Endothelial cell of umbilical vein (primary cell): Measurements from ENCODE around the gene VDR. TPM values are rescaled to one million over a fixed set of nuclear protein-coding genes. Genes with fewer than 3 reads are reported as not detected.

ENCODE experiments used
- BruUV-seq: library from RNA; stranded (reverse); fragments of 400-500 nt; replicated peaks from 2 replicates; lab custom pipeline; 2021; lab: Mats Ljungman, UMichigan
- CTCF ChIA-PET: fragments of 300-600, 350-600 bp; sonication (Branson Sonifier 250); formaldehyde crosslinking; loops from one replicate; lab custom pipeline; 2021; ENCODE audit warnings: antibody characterized with exemption, inconsistent platforms; lab: Charles Lee
- POLR2A ChIA-PET: fragments of 300-600, 350-600 bp; sonication (Branson Sonifier 250); formaldehyde crosslinking; loops from one replicate; lab custom pipeline; 2021; ENCODE audit warnings: antibody characterized with exemption, inconsistent platforms; lab: Charles Lee
- DNase-seq: peaks from one replicate; pipeline ENCODE4 v3.0.0-alpha.2; 2011; ENCODE audit warnings: low read depth, low spot score
- FAIRE-seq: peaks from 2 replicates; lab custom pipeline; 2011; peaks lifted over from hg19 to GRCh38; lab: Jason Lieb, UNC
- H2AFZ ChIP-seq: 2 replicates; pipeline ENCODE4 v1.6.0; 2012; ENCODE audit warnings: low read depth, low read length, control low read depth, inconsistent platforms
- H3K27ac ChIP-seq: 2 replicates; pipeline ENCODE4 v1.5.1; 2011; ENCODE audit warnings: low read depth, mild to moderate bottlenecking, control low read depth, low read length, moderate library complexity; ENCODE audit not compliant: insufficient read depth
- H3K27me3 ChIP-seq, 2 experiments: 2 replicates each; pipeline versions ENCODE4 v1.6.0 to v1.6.1; 2011; ENCODE audit warnings: low read length in 2 of 2, mixed read lengths in 1 of 2; ENCODE audit not compliant: control insufficient read depth in 2 of 2, insufficient read depth in 2 of 2
- H3K36me3 ChIP-seq, 2 experiments: 2 replicates in 1 of 2; 3 replicates in 1 of 2; pipeline ENCODE4 v1.5.1; 2011; ENCODE audit warnings: low read length in 2 of 2, mild to moderate bottlenecking in 1 of 2, moderate library complexity in 1 of 2; ENCODE audit not compliant: control insufficient read depth in 2 of 2, insufficient read depth in 2 of 2; ENCODE audit errors: extremely low read depth in 1 of 2
- H3K4me1 ChIP-seq: 3 replicates; pipeline ENCODE4 v1.5.1; 2011; ENCODE audit warnings: mild to moderate bottlenecking, low read length; ENCODE audit not compliant: control insufficient read depth, insufficient read depth; ENCODE audit errors: extremely low read depth
- H3K4me2 ChIP-seq: 2 replicates; pipeline ENCODE4 v1.6.1; 2011; ENCODE audit warnings: low read length, control low read depth, mixed read lengths; ENCODE audit not compliant: insufficient read depth
- H3K4me3 ChIP-seq, 3 experiments: fragments of 200-600 bp in 1 of 3; sonication (generic), shearing (Covaris generic) in 1 of 3; replicated peaks in 1 of 3; 2 replicates each; pipeline ENCODE4 v1.5.1; 2011 to 2016; ENCODE audit warnings: control low read depth in 3 of 3, low read length in 3 of 3, mild to moderate bottlenecking in 2 of 3, inconsistent platforms in 1 of 3, low read depth in 1 of 3, moderate library complexity in 1 of 3; ENCODE audit not compliant: insufficient read depth in 1 of 3
- H3K79me2 ChIP-seq: 2 replicates; pipeline ENCODE4 v1.6.0; 2012; ENCODE audit warnings: low read length, inconsistent platforms; ENCODE audit not compliant: control insufficient read depth, insufficient read depth
- H3K9ac ChIP-seq: replicated peaks from 2 replicates; pipeline ENCODE3; 2011; ENCODE audit warnings: low read length, control low read depth; ENCODE audit not compliant: insufficient read depth; ENCODE audit errors: extremely low read depth
- H3K9me1 ChIP-seq: replicated peaks from 3 replicates; pipeline ENCODE4 v1.6.0; 2011; ENCODE audit warnings: mild to moderate bottlenecking, low read length; ENCODE audit not compliant: control insufficient read depth, insufficient read depth; ENCODE audit errors: extremely low read depth
- H3K9me3 ChIP-seq: replicated peaks from 2 replicates; pipeline ENCODE4 v1.5.1; 2012; ENCODE audit warnings: low read length, inconsistent platforms; ENCODE audit not compliant: control insufficient read depth, insufficient read depth
- H4K20me1 ChIP-seq: replicated peaks from 2 replicates; pipeline ENCODE3; 2011; ENCODE audit warnings: mild to moderate bottlenecking, low read length; ENCODE audit not compliant: control insufficient read depth, insufficient read depth; ENCODE audit errors: extremely low read depth
- GATA2 ChIP-seq: IDR thresholded peaks from 2 replicates; pipeline ENCODE4 v1.7.0; 2011; ENCODE audit warnings: low read depth, mild to moderate bottlenecking, moderate library complexity, mixed read lengths, low read length; ENCODE audit not compliant: insufficient read length, insufficient read depth
- JUN ChIP-seq: IDR thresholded peaks from 2 replicates; pipeline ENCODE4 v1.6.1; 2011; ENCODE audit warnings: borderline replicate concordance, low read depth; ENCODE audit not compliant: insufficient read length, insufficient read depth
- MYC ChIP-seq: IDR thresholded peaks from one replicate; pipeline ENCODE4 v1.6.1; 2011; ENCODE audit warnings: mild to moderate bottlenecking, low read depth, low read length
- POLR2AphosphoS5 ChIP-seq: IDR thresholded peaks from 2 replicates; pipeline ENCODE4 v1.6.1; 2012; ENCODE audit warnings: low read depth, mild to moderate bottlenecking, control low read depth, low read length, moderate library complexity; ENCODE audit not compliant: insufficient read depth
- dilution Hi-C: fragments of 300-500 bp; cut with MboI; formaldehyde crosslinking; loops from one replicate; pipeline ENCODE4 v1.15.0; 2019; ENCODE audit warnings: low sequenced_read_pairs; ENCODE audit not compliant: extremely low pct_ligation_motif_present
- intact Hi-C: fragments of 100-400 bp; cut with micrococcal nuclease; formaldehyde crosslinking; loops from one replicate; pipeline ENCODE4 v1.10.0; 2022
- polyA plus RNA-seq, 4 experiments: library from polyadenylated mRNA; depleted of rRNA in 3 of 4; stranded (reverse) in 3 of 4; unstranded in 1 of 4; fragments of >200 nt; gene quantifications; 2 replicates each; pipeline versions ENCODE4 v1.2.1 to v1.2.3, GENCODE V29; 2011 to 2012; ENCODE audit warnings: missing spikeins in 1 of 4
- total RNA-seq: library from RNA; stranded (reverse); gene quantifications from 2 replicates; pipeline ENCODE4 v1.2.3, GENCODE V29; 2021
- TF ChIP-seq, protein P1 (sequence below): IDR thresholded peaks from 2 replicates; pipeline ENCODE4 v1.6.1; 2011; ENCODE audit not compliant: insufficient read depth, insufficient read length

The VDR gene
- total and polyA plus RNA-seq, 2 donors (not counting 3 experiments of a cell fraction or from before 2014, with no cell fraction given), result 0.73 to 0.91 TPM

DNA sequence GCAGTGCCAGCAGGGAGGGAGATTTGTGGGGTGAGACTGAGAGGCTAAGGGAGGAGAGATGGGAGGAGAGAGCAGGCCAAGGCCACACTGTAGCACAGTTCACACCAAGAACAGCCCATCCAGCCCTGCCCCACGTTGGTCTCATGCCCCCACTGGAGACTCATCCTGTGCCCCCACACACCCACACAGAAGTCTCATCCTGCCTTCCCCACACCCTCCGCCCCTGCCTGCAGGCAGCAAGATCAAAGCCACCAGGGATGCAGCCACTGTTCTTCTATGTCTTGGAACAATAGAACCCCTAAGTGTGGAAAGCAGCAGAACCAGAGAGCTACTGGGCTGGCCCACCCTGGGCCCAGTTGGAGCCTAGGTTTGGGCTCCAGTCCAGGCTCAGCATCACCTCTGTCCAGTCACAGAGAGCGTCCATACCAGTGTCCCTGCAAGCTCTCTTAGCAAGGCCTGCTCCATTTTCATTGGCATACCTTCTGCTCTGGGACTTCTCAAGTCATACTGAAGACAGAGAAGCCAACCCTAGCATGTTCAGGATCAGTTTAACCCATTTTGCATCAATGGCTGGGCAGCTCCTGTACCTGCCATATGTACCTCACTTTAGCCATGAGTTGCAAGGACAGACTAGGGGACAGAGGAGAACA lies 53.4 kb downstream of the VDR start:
- Histone ChIP-seq H3K4me2 (no peak overlapping the region), H3K36me3 (no peaks in the 10 kb centered on the region), H4K20me1 (no peaks in the 10 kb centered on the region), H3K9ac (no peak overlapping the region), H2AFZ (no peak overlapping the region), H3K9me3 (no peaks in the 10 kb centered on the region), H3K27me3 (no peaks in the 10 kb centered on the region), H3K79me2 (no peaks in the 10 kb centered on the region), H3K4me3 (no peak overlapping the region), H3K27ac (no peak overlapping the region), H3K4me1 (peaks cover 7% of the 10 kb centered on the region), H3K9me1 (no peaks in the 10 kb centered on the region)
- DNase-seq, result no peak
- POLR2A ChIA-PET, result interaction anchor here (0.6 kb wide), 1 partner anchor 938 kb away, joined by 6 read pairs; no protein-coding TSS in a partner anchor
- no TSS peak for BruUV-seq
- CTCF ChIA-PET, result interaction anchor here (0.8 to 1.7 kb wide), 2 partner anchors 10 to 13 kb away, joined by 3 to 6 read pairs; no protein-coding TSS in a partner anchor
- intact Hi-C loops (no loop called here), dilution Hi-C loops (no loop called here)
- TF ChIP-seq POLR2AphosphoS5, result no peak
- TF ChIP-seq, protein P1, sequence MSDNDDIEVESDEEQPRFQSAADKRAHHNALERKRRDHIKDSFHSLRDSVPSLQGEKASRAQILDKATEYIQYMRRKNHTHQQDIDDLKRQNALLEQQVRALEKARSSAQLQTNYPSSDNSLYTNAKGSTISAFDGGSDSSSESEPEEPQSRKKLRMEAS, result no peak
- TF ChIP-seq JUN, result no peak
- TF ChIP-seq GATA2, result no peak
- TF ChIP-seq MYC, result no peak
- FAIRE-seq, result no peak
